Right lobe of liver (tissue), 4 donors: Measurements from ENCODE around the gene MTHFD1.

Source experiments
- POLR2A ChIP-seq: fragments of 450-650 bp; IDR thresholded peaks from one replicate; pipeline ENCODE4 v1.6.1; 2017; ENCODE audit warnings: antibody characterized with exemption, mild to moderate bottlenecking
- TF ChIP-seq, protein P1 (sequence below), 4 donors: fragments of 200-600 bp in 3 of 4; fragments of 450-650 bp in 1 of 4; IDR thresholded peaks; one replicate each; pipeline versions ENCODE4 v1.5.1 to v1.8.0; 2016 to 2022; ENCODE audit warnings: antibody characterized with exemption in 4 of 4, mild to moderate bottlenecking in 2 of 4
- donor health status: DM: no; HTN: no; CAD: no.
- donor health status: DM: no; HTN: no; CAD: no.
- donor health status: DM: no; HTN: yes; CAD: no.

DNA sequence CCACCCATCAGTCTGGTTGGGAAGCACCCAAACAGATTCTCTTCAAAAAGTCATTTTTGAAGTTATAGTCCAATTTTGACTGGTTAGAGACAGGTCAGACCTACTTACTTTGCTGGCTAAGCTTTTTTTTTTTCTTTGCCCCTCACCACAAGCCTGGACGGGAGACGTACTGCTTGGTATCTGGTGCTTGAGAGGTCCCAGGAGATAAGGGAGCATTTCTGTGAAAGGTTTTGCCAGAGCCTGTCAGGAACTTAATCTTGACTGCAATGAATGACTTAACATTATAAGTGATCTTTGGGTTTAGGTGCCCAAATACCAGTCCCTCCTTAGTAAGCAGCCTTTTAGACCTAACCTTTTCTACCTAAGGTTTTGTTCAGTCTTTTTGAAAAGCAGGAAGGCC is 6.3 kb downstream of the MTHFD1 start:
- TF ChIP-seq, protein P1, sequence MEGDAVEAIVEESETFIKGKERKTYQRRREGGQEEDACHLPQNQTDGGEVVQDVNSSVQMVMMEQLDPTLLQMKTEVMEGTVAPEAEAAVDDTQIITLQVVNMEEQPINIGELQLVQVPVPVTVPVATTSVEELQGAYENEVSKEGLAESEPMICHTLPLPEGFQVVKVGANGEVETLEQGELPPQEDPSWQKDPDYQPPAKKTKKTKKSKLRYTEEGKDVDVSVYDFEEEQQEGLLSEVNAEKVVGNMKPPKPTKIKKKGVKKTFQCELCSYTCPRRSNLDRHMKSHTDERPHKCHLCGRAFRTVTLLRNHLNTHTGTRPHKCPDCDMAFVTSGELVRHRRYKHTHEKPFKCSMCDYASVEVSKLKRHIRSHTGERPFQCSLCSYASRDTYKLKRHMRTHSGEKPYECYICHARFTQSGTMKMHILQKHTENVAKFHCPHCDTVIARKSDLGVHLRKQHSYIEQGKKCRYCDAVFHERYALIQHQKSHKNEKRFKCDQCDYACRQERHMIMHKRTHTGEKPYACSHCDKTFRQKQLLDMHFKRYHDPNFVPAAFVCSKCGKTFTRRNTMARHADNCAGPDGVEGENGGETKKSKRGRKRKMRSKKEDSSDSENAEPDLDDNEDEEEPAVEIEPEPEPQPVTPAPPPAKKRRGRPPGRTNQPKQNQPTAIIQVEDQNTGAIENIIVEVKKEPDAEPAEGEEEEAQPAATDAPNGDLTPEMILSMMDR (IDR thresholded peaks at IDR 0.05): no peak
- TF ChIP-seq POLR2A: no peak
